A549 (cell line): ENCODE measurements around the gene SPAG9. TPM values are rescaled to one million over a fixed set of nuclear protein-coding genes. Genes with fewer than 3 reads are reported as not detected.
A peak's percentile ranks its signal among the peaks of the same experiment; 100 is the strongest.

Source experiments
- ATAC-seq, 2 experiments: fragments of 200-7000 bp in 1 of 2; fragments of >200 bp in 1 of 2; cut with Nextera tagmentation in 1 of 2; cut with Tn5 transposase in 1 of 2; 3 replicates each; pipeline versions ENCODE4 v1.8.0 to v1.9.1; 2018 to 2020; ENCODE audit warnings: mild to moderate bottlenecking in 1 of 2, moderate library complexity in 1 of 2
- CTCF ChIA-PET: fragments of 300-600 bp; sonication (Branson Sonifier 250); formaldehyde crosslinking; extraction: SDS; loops from one replicate; lab custom pipeline; 2021; ENCODE audit warnings: antibody characterized with exemption, inconsistent platforms; lab: Yijun Ruan, JAX
- POLR2A ChIA-PET: fragments of 350-600 bp; formaldehyde crosslinking; extraction: SDS; loops from one replicate; lab custom pipeline; 2021; ENCODE audit warnings: antibody characterized with exemption, inconsistent platforms; lab: Yijun Ruan, JAX
- DNase-seq, 2 experiments: peaks; one replicate each; pipeline versions ENCODE4 v3.0.0 to v3.0.0-alpha.2; 2011 to 2016; ENCODE audit warnings: low read depth in 1 of 2, low spot score in 1 of 2
- FAIRE-seq: peaks from 2 replicates; lab custom pipeline; 2011; peaks lifted over from hg19 to GRCh38; lab: Jason Lieb, UNC
- H3K27ac ChIP-seq, 2 experiments: fragments of >200 bp; sonication (Bioruptor Twin); formaldehyde crosslinking; 3 replicates each; pipeline ENCODE4 v1.5.1; 2016 to 2017
- H3K4me1 ChIP-seq: fragments of >200 bp; sonication (Bioruptor Twin); formaldehyde crosslinking; 3 replicates; pipeline ENCODE4 v1.6.1; 2016
- H3K4me2 ChIP-seq: fragments of >200 bp; sonication (Bioruptor Twin); formaldehyde crosslinking; 3 replicates; pipeline ENCODE4 v1.6.1; 2016
- H3K4me3 ChIP-seq: fragments of >200 bp; sonication (Bioruptor Twin); formaldehyde crosslinking; 3 replicates; pipeline ENCODE4 v1.5.1; 2016
- H3K9me3 ChIP-seq: fragments of >200 bp; sonication (Bioruptor Twin); formaldehyde crosslinking; 3 replicates; pipeline ENCODE4 v1.6.1; 2016
- E2F6 ChIP-seq: IDR thresholded peaks from 2 replicates; pipeline ENCODE4 v1.6.1; 2012; ENCODE audit warnings: low read depth, borderline replicate concordance
- EHMT2 ChIP-seq: fragments of 200-600 bp; sonication (generic); IDR thresholded peaks from 2 replicates; pipeline ENCODE4 v1.6.1; 2016; ENCODE audit warnings: antibody characterized with exemption, low read depth, mild to moderate bottlenecking, moderate library complexity
- EP300 ChIP-seq, 2 experiments: fragments of >200 bp; sonication (Bioruptor Twin); formaldehyde crosslinking; IDR thresholded peaks; 2 replicates in 1 of 2; 3 replicates in 1 of 2; pipeline ENCODE4 v1.6.1; 2016 to 2017
- FOSB ChIP-seq: fragments of 250-450 bp; sonication (Bioruptor Pico); IDR thresholded peaks from 2 replicates; pipeline ENCODE4 v1.5.0; 2020; ENCODE audit warnings: mild to moderate bottlenecking, moderate library complexity
- GATA3 ChIP-seq: IDR thresholded peaks from 2 replicates; pipeline ENCODE4 v1.6.1; 2012; ENCODE audit warnings: borderline replicate concordance
- HMGXB4 ChIP-seq: fragments of 250-450 bp; sonication (Bioruptor Pico); IDR thresholded peaks from 2 replicates; pipeline ENCODE4 v1.5.0; 2021; ENCODE audit warnings: mild to moderate bottlenecking, moderate library complexity, borderline replicate concordance
- HOXB13 ChIP-seq: fragments of 250-450 bp; sonication (Bioruptor Pico); IDR thresholded peaks from 2 replicates; pipeline ENCODE4 v1.5.0; 2020; ENCODE audit warnings: low read depth, mild to moderate bottlenecking, moderate library complexity
- KDM5A ChIP-seq: fragments of 200-600 bp; sonication (generic); IDR thresholded peaks from 2 replicates; pipeline ENCODE4 v1.6.1; 2016; ENCODE audit warnings: antibody characterized with exemption, mild to moderate bottlenecking
- MYC ChIP-seq: IDR thresholded peaks from 2 replicates; pipeline ENCODE4 v1.6.1; 2012; ENCODE audit warnings: mild to moderate bottlenecking, inconsistent platforms, low read length, improper control_type of control experiment, borderline replicate concordance
- PHF8 ChIP-seq: fragments of 200-600 bp; sonication (generic); IDR thresholded peaks from 2 replicates; pipeline ENCODE4 v1.6.1; 2016; ENCODE audit warnings: low read depth, mild to moderate bottlenecking, antibody characterized with exemption, moderate library complexity, borderline replicate concordance
- RCOR1 ChIP-seq: fragments of 150-350 bp; IDR thresholded peaks from 2 replicates; pipeline ENCODE4 v1.6.1; 2014; ENCODE audit warnings: antibody characterized with exemption, low read length, low read depth
- SMC3 ChIP-seq: fragments of >200 bp; sonication (Bioruptor Twin); formaldehyde crosslinking; IDR thresholded peaks from 3 replicates; pipeline ENCODE4 v1.6.1; 2018; ENCODE audit warnings: inconsistent platforms
- TFCP2L1 ChIP-seq: fragments of 250-450 bp; sonication (Bioruptor Pico); IDR thresholded peaks from 2 replicates; pipeline ENCODE4 v1.5.0; 2021; ENCODE audit warnings: mild to moderate bottlenecking
- ZC3H11A ChIP-seq: fragments of 450-650 bp; IDR thresholded peaks from 2 replicates; pipeline ENCODE4 v1.6.1; 2014; ENCODE audit warnings: antibody characterized with exemption, mild to moderate bottlenecking
- WGBS: methylation state at CpG from one replicate; pipeline ENCODE4 v1.1.6; 2017; ENCODE audit errors: missing lambda C conversion rate; 5-methylcytosine and 5-hydroxymethylcytosine counted together
- polyA plus RNA-seq, 4 experiments: library from polyadenylated mRNA; depleted of rRNA in 3 of 4; stranded (reverse); fragments of >200 nt; fragmentation: RNase III in 1 of 4; extraction: RNeasy Plus Mini Kit Qiagen cat#74134 plus additional on column Dnase treatment in 1 of 4; gene quantifications; 2 replicates in 3 of 4; 3 replicates in 1 of 4; pipeline ENCODE4 v1.2.3, GENCODE V29; 2011 to 2017
- TF ChIP-seq, protein P1 (sequence below): fragments of 150-350 bp; IDR thresholded peaks from 2 replicates; pipeline ENCODE4 v1.6.1; 2014; ENCODE audit warnings: low read depth, mild to moderate bottlenecking, low read length
- TF ChIP-seq, protein P2 (sequence below): fragments of 450-650 bp; IDR thresholded peaks from 2 replicates; pipeline ENCODE4 v1.6.1; 2014; ENCODE audit warnings: antibody characterized with exemption
- TF ChIP-seq, protein P3 (sequence below): IDR thresholded peaks from 2 replicates; pipeline ENCODE4 v1.6.1; 2012

Gene SPAG9
- polyA plus RNA-seq, 2 of the 4 experiments (the other 2 are of a cell fraction) = 69.0 to 71.1 TPM

GRCh38 chr17:50931144-50931908 lies 189.3 kb downstream of the SPAG9 start (continued):
- TF ChIP-seq HMGXB4 (0 out of 2 replicates have a peak, but pooled peaks have one; percentile 11), GATA3 (0 out of 2 replicates have a peak, but pooled peaks have one; percentile 45)

- no peak for FAIRE-seq
- no peak for DNase-seq
- ChIA-PET POLR2A (interaction anchor here (0.9 to 13.2 kb wide), 2 partner anchors 16 to 62 kb away, joined by 4 to 130 read pairs; partner anchors contain the start of gene TOB1), CTCF (interaction anchor here (1.0 to 3.2 kb wide), 5 partner anchors 17 to 65 kb away, joined by 3 to 11 read pairs (median 5); no protein-coding TSS in a partner anchor)
- Histone ChIP-seq H3K9me3 (0 out of 3 replicates have a peak, but pooled peaks cover 2% of the 10 kb centered on the region), H3K4me3 (no peak overlapping the region), H3K4me1 (peaks cover 53% of the 10 kb centered on the region), H3K27ac (peak overlapping the region; percentile 3 to 98; a peak in 4 of 6 replicates), H3K4me2 (no peak overlapping the region)
- no peak for ATAC-seq
- WGBS = 75% methylated on average over 4 of the region's 4 CpGs
- TF ChIP-seq, protein P1, sequence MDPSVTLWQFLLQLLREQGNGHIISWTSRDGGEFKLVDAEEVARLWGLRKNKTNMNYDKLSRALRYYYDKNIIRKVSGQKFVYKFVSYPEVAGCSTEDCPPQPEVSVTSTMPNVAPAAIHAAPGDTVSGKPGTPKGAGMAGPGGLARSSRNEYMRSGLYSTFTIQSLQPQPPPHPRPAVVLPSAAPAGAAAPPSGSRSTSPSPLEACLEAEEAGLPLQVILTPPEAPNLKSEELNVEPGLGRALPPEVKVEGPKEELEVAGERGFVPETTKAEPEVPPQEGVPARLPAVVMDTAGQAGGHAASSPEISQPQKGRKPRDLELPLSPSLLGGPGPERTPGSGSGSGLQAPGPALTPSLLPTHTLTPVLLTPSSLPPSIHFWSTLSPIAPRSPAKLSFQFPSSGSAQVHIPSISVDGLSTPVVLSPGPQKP = no peak
- TF ChIP-seq, protein P2, sequence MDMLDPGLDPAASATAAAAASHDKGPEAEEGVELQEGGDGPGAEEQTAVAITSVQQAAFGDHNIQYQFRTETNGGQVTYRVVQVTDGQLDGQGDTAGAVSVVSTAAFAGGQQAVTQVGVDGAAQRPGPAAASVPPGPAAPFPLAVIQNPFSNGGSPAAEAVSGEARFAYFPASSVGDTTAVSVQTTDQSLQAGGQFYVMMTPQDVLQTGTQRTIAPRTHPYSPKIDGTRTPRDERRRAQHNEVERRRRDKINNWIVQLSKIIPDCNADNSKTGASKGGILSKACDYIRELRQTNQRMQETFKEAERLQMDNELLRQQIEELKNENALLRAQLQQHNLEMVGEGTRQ = no peak
- no peak for TF ChIP-seq KDM5A
- TF ChIP-seq, protein P3, sequence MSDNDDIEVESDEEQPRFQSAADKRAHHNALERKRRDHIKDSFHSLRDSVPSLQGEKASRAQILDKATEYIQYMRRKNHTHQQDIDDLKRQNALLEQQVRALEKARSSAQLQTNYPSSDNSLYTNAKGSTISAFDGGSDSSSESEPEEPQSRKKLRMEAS = no peak
- TF ChIP-seq HOXB13 (CRISPR knock-in tag) = no peak
- no peak for TF ChIP-seq PHF8
- no peak for TF ChIP-seq TFCP2L1
- TF ChIP-seq EP300 (IDR thresholded peaks at IDR 0.05) = no peak
- no peak for TF ChIP-seq EHMT2
- TF ChIP-seq ZC3H11A = no peak
- no peak for TF ChIP-seq E2F6
- TF ChIP-seq HMGXB4 = no peak
Measured at GRCh38 chr17:50928646-50929045, 192.0 kb downstream of the SPAG9 start.

- ChIA-PET POLR2A (interaction anchor here (0.5 to 13.2 kb wide), 3 partner anchors 15 to 61 kb away, joined by 3 to 130 read pairs (median 5); partner anchors contain the start of gene TOB1), CTCF (interaction anchor here (1.1 to 3.2 kb wide), 8 partner anchors 13 to 64 kb away, joined by 3 to 11 read pairs (median 5); no protein-coding TSS in a partner anchor)
- Histone ChIP-seq H3K4me1 (peaks cover 55% of the 10 kb centered on the region), H3K4me3 (no peak overlapping the region), H3K27ac (peak overlapping the region in 1 of 2 experiments; percentile 98; a peak in 3 of 6 replicates), H3K4me2 (no peak overlapping the region), H3K9me3 (no peaks in the 10 kb centered on the region)
- ATAC-seq (no peak), DNase-seq (no peak), FAIRE-seq (no peak)
- 92% methylated on average over 4 of the region's 4 CpGs for WGBS
- TF ChIP-seq MYC (no peak), FOSB (no peak), HMGXB4 (no peak), KDM5A (no peak), SMC3 (no peak), RCOR1 (no peak)
- TF ChIP-seq, protein P2 = no peak
- TF ChIP-seq, protein P3 = no peak
Measured at GRCh38 chr17:50927287-50927686, 193.4 kb downstream of the SPAG9 start.
